Measurements from ENCODE around the gene RGS8.

- TF ChIP-seq CTCF (IDR thresholded peaks at IDR 0.05) (no peak), POLR2A (IDR thresholded peaks at IDR 0.05) (no peak)
Measured at GRCh38 chr1:182714546-182714945, 30.2 kb upstream of the RGS8 start.

Data from gastroesophageal sphincter (tissue), 3 donors.